ENCODE measurements around the gene GTF2A2. TPM values are rescaled to one million over a fixed set of nuclear protein-coding genes. Genes with fewer than 3 reads are reported as not detected.

Gene GTF2A2
- total RNA-seq, 5 donors from 2014 or later (not counting 1 experiment from before 2014, with no cell fraction given), result 44.1 to 70.6 (median 53.3) TPM

DNA sequence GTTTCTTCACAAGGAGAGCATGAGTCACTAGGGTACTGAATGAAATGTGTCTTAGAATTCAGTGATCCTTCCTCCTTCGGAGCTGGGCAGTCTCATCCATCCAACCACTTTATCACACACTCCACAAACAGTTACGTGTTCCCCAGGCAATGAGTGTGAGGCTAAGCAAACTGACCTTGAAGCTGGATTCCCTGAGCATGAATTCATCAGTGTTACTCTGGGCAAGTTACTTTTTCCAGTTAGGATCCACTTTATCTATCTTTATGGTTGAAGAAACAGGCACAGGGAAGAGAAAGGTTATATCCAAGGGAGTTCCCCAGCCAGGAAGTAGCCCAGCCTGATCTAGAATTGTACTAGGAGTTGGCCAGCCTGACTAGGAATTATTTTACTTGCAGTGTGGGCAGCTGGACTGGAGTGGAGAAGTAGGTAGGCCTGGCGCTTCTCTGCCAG, 62.8 kb downstream of the GTF2A2 start:
- H3K4me3 ChIP-seq (ENCODE audit: control insufficient read depth in 1 of 2, extremely low read depth in 1 of 2, low read length in 1 of 2), result no peak overlapping the region
- no peaks in the 10 kb centered on the region for H3K9me3 ChIP-seq
- CTCF ChIA-PET, result no interaction called here
- H3K27me3 ChIP-seq (replicated peaks in 1 of 2; ENCODE audit: control insufficient read depth in 2 of 2, extremely low read depth in 1 of 2, insufficient read depth in 2 of 2, low read length in 1 of 2), result peaks cover 2 to 7% of the 10 kb centered on the region in 2 experiments
- no peaks in the 10 kb centered on the region for H3K4me1 ChIP-seq (ENCODE audit: control insufficient read depth in 1 of 2, extremely low read depth in 1 of 2, insufficient read depth in 2 of 2, low read length in 2 of 2)
- ATAC-seq (replicated peaks in 1 of 4) (no peak), DNase-seq (no peak)
- Mint-ChIP-seq H3K4me1 (peaks cover 8 to 11% (median 9%) of the 10 kb centered on the region in 3 donors), H3K4me3 (no peak overlapping the region), H3K27ac (no peak overlapping the region), H3K9me3 (no peaks in the 10 kb centered on the region), H3K36me3 (peaks cover 2% of the 10 kb centered on the region), H3K27me3 (peaks cover under 1 to 4% of the 10 kb centered on the region in 2 donors)
- POLR2A ChIA-PET, result no interaction called here
- H3K36me3 ChIP-seq (ENCODE audit: control insufficient read depth in 2 of 2, extremely low read depth in 1 of 2, insufficient read depth in 1 of 2, low read length in 1 of 2), result no peaks in the 10 kb centered on the region
- 80% methylated on average over 1 of the region's 3 CpGs for WGBS (ENCODE audit: insufficient coverage)
- no peak overlapping the region for H3K27ac ChIP-seq (ENCODE audit: low read length)

DNA sequence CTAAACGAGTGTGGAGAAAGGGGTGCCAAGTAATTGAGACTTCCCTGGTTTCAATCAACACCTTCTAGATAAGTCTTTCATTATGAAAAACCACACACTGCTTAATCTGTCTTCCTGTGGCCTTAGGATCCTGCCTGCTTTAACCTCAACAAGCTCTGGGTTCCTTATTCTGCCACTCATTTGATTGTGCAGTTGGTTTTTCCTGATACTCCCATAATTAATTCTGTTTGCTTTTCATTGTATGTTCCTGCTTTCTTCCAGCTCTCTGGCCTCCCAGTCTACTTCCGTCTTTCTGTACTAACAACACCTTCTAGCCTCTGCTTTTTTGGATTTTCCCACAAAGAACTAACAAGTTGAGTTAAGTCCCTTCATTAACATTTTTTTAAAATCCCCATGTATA, 66.0 kb downstream of the GTF2A2 start:
- no peak for ATAC-seq (replicated peaks in 1 of 4)
- Histone ChIP-seq H3K4me1 (ENCODE audit: control insufficient read depth in 1 of 2, extremely low read depth in 1 of 2, insufficient read depth in 2 of 2, low read length in 2 of 2) (no peaks in the 10 kb centered on the region), H3K27ac (ENCODE audit: low read length) (no peak overlapping the region), H3K9me3 (no peaks in the 10 kb centered on the region), H3K27me3 (replicated peaks in 1 of 2; ENCODE audit: control insufficient read depth in 2 of 2, extremely low read depth in 1 of 2, insufficient read depth in 2 of 2, low read length in 1 of 2) (peaks cover 2 to 12% of the 10 kb centered on the region in 2 experiments), H3K36me3 (ENCODE audit: control insufficient read depth in 2 of 2, extremely low read depth in 1 of 2, insufficient read depth in 1 of 2, low read length in 1 of 2) (no peaks in the 10 kb centered on the region), H3K4me3 (ENCODE audit: control insufficient read depth in 1 of 2, extremely low read depth in 1 of 2, low read length in 1 of 2) (no peak overlapping the region)
- DNase-seq, result no peak
- POLR2A ChIA-PET, result no interaction called here
- Mint-ChIP-seq H3K27me3 (peaks cover 3% of the 10 kb centered on the region in 2 donors), H3K9me3 (no peaks in the 10 kb centered on the region), H3K4me1 (peaks cover 9 to 15% (median 12%) of the 10 kb centered on the region in 3 donors), H3K36me3 (no peaks in the 10 kb centered on the region), H3K4me3 (no peak overlapping the region), H3K27ac (no peak overlapping the region)
- CTCF ChIA-PET, result interaction anchor here in 1 of 2 donors (0.7 kb wide), 1 partner anchor 15 kb away, joined by 4 read pairs; no protein-coding TSS in a partner anchor
- WGBS (ENCODE audit: insufficient coverage), result 29% methylated on average over 1 of the region's 2 CpGs

DNA sequence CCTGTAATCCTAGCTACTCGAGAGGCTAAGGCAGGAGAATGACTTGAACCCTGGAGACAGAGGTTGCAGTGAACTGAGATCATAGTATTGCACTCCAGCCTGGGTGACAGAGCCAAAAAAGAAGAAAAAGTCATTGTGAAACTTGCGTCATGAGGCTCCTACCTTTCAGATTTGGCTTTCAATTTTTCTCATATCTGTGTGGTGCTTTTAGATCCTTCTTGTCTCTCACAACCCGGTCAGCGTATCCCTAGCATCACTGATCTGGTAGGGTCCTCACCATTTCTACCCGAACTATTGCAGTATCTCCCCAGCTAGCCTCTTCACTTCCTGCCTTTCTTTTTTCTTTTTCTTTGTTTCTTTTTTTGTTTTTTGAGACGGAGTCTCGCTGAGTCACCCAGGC, 67.3 kb downstream of the GTF2A2 start:
- DNase-seq, result no peak
- H3K27me3 ChIP-seq (replicated peaks in 1 of 2; ENCODE audit: control insufficient read depth in 2 of 2, extremely low read depth in 1 of 2, insufficient read depth in 2 of 2, low read length in 1 of 2), result peaks cover 2 to 10% of the 10 kb centered on the region in 2 experiments

More for the DNA sequence above, 67.3 kb downstream of the GTF2A2 start:
- H3K4me3 Mint-ChIP-seq, result no peak overlapping the region
- ChIA-PET POLR2A (no interaction called here), CTCF (interaction anchor here in 1 of 2 donors (0.6 kb wide), 1 partner anchor 244 kb away, joined by 3 read pairs; no protein-coding TSS in a partner anchor)
- WGBS (ENCODE audit: insufficient coverage), result 23% methylated on average over 7 of the region's 7 CpGs
- no peaks in the 10 kb centered on the region for H3K36me3 Mint-ChIP-seq
- no peaks in the 10 kb centered on the region for H3K36me3 ChIP-seq (ENCODE audit: control insufficient read depth in 2 of 2, extremely low read depth in 1 of 2, insufficient read depth in 1 of 2, low read length in 1 of 2)
- no peaks in the 10 kb centered on the region for H3K9me3 ChIP-seq
- no peak for ATAC-seq (replicated peaks in 1 of 4)
- no peak overlapping the region for H3K27ac Mint-ChIP-seq
- no peak overlapping the region for H3K27ac ChIP-seq (ENCODE audit: low read length)
- no peaks in the 10 kb centered on the region for H3K9me3 Mint-ChIP-seq
- no peaks in the 10 kb centered on the region for H3K4me1 ChIP-seq (ENCODE audit: control insufficient read depth in 1 of 2, extremely low read depth in 1 of 2, insufficient read depth in 2 of 2, low read length in 2 of 2)
- H3K4me1 Mint-ChIP-seq, result peaks cover 9 to 15% (median 12%) of the 10 kb centered on the region in 3 donors
- H3K4me3 ChIP-seq (ENCODE audit: control insufficient read depth in 1 of 2, extremely low read depth in 1 of 2, low read length in 1 of 2), result no peak overlapping the region
- H3K27me3 Mint-ChIP-seq, result peaks cover 3% of the 10 kb centered on the region in 2 donors

Other genes starting within 250 kb of the GTF2A2 start
- under 1 TPM in 2 of 5 donors, not detected in 3; 0.37 to 0.39 TPM for gene FAM81A, start 219.3 kb downstream of the GTF2A2 start, total RNA-seq
- gene GCNT3, start 45.7 kb downstream of the GTF2A2 start, total RNA-seq, result under 1 TPM in 2 of 5 donors, not detected in 3; 0.22 to 0.29 TPM
- gene BNIP2, start 31.8 kb upstream of the GTF2A2 start, total RNA-seq, result 10 to 100 TPM; 71.5 to 96.5 (median 79.5) TPM

All from T-cell (primary cell).